GM23338 (cell line): ENCODE data around the gene CCNI2. TPM values are rescaled to one million over a fixed set of nuclear protein-coding genes. Genes with fewer than 3 reads are reported as not detected.

ENCODE experiments used
- ATAC-seq: fragments of 200-7000 bp; cut with Tn5 transposase; 3 replicates; pipeline ENCODE4 v1.9.1; 2020
- DNase-seq: peaks from one replicate; pipeline ENCODE4 v3.0.0-alpha.2; 2015; ENCODE audit warnings: low spot score
- H2AFZ ChIP-seq: fragments of 200-600 bp; sonication (generic); 2 replicates; pipeline ENCODE4 v1.8.0; 2016; ENCODE audit warnings: antibody characterized with exemption, mild to moderate bottlenecking, moderate library complexity
- H3F3A ChIP-seq: fragments of 200-600 bp; sonication (generic); replicated peaks from 2 replicates; pipeline ENCODE4 v1.8.0; 2017; ENCODE audit warnings: antibody characterized with exemption, mixed run types, low read depth
- H3K27ac ChIP-seq: fragments of 200-600 bp; sonication (generic); 2 replicates; pipeline ENCODE4 v1.6.1; 2016; ENCODE audit warnings: low read depth
- H3K27me3 ChIP-seq: fragments of 200-600 bp; sonication (generic); 2 replicates; pipeline ENCODE4 v1.8.0; 2016; ENCODE audit warnings: mild to moderate bottlenecking, mixed run types, moderate library complexity; ENCODE audit not compliant: insufficient read depth
- H3K36me3 ChIP-seq: fragments of 200-600 bp; sonication (generic); 2 replicates; pipeline ENCODE4 v1.8.0; 2016; ENCODE audit warnings: mild to moderate bottlenecking; ENCODE audit not compliant: insufficient read depth
- H3K4me1 ChIP-seq: fragments of 200-600 bp; sonication (generic); 2 replicates; pipeline ENCODE4 v1.8.0; 2016; ENCODE audit warnings: mild to moderate bottlenecking, moderate library complexity; ENCODE audit not compliant: insufficient read depth
- H3K4me2 ChIP-seq: fragments of 200-600 bp; sonication (generic); 2 replicates; pipeline ENCODE4 v1.7.1; 2017; ENCODE audit warnings: mixed run types
- H3K4me3 ChIP-seq: fragments of 200-600 bp; sonication (generic); 2 replicates; pipeline ENCODE4 v1.6.1; 2016; ENCODE audit warnings: mixed run types
- H3K79me2 ChIP-seq: fragments of 200-600 bp; sonication (generic); replicated peaks from 2 replicates; pipeline ENCODE4 v1.8.0; 2017; ENCODE audit warnings: mild to moderate bottlenecking; ENCODE audit not compliant: insufficient read depth
- H3K9me2 ChIP-seq: fragments of 200-600 bp; sonication (generic); 2 replicates; pipeline ENCODE4 v1.8.0; 2017; ENCODE audit not compliant: insufficient read depth
- H4K20me1 ChIP-seq: fragments of 200-600 bp; sonication (generic); replicated peaks from 2 replicates; pipeline ENCODE4 v1.8.0; 2017; ENCODE audit warnings: mild to moderate bottlenecking; ENCODE audit not compliant: insufficient read depth
- H3K27ac Mint-ChIP-seq: 2 replicates; pipeline ENCODE4 v1.8.0; 2020; ENCODE audit warnings: inconsistent platforms, mild to moderate bottlenecking, moderate library complexity, mixed read lengths
- H3K27me3 Mint-ChIP-seq: 3 replicates; pipeline ENCODE4 v1.8.0; 2022; ENCODE audit warnings: low read depth, mild to moderate bottlenecking, moderate library complexity, mixed read lengths, inconsistent platforms; ENCODE audit not compliant: insufficient read depth, poor library complexity
- H3K36me3 Mint-ChIP-seq: 3 replicates; pipeline ENCODE4 v1.8.0; 2021; ENCODE audit warnings: low read depth, mild to moderate bottlenecking, inconsistent platforms, moderate library complexity, mixed read lengths
- H3K4me1 Mint-ChIP-seq: 3 replicates; pipeline ENCODE4 v1.8.0; 2020; ENCODE audit warnings: mild to moderate bottlenecking, inconsistent platforms, mixed read lengths
- H3K4me3 Mint-ChIP-seq: 3 replicates; pipeline ENCODE4 v1.8.0; 2021; ENCODE audit warnings: moderate library complexity, mild to moderate bottlenecking, inconsistent platforms, mixed read lengths
- H3K9me3 Mint-ChIP-seq: 3 replicates; pipeline ENCODE4 v1.8.0; 2020; ENCODE audit warnings: moderate library complexity, mild to moderate bottlenecking, inconsistent platforms, mixed read lengths
- EZH2 ChIP-seq: fragments of 200-600 bp; sonication (generic); IDR thresholded peaks from one replicate; pipeline ENCODE4 v1.8.0; 2017; ENCODE audit warnings: antibody characterized with exemption, mild to moderate bottlenecking, low read depth; ENCODE audit not compliant: unreplicated experiment
- JUNB ChIP-seq: IDR thresholded peaks from one replicate; pipeline ENCODE4 v1.6.1; 2016; ENCODE audit warnings: antibody characterized with exemption; ENCODE audit not compliant: unreplicated experiment
- POLR2AphosphoS5 ChIP-seq: IDR thresholded peaks from 2 replicates; pipeline ENCODE4 v1.6.1; 2016; ENCODE audit warnings: antibody characterized with exemption, low read depth
- STAT1 ChIP-seq: IDR thresholded peaks from one replicate; pipeline ENCODE4 v1.6.1; 2016; ENCODE audit warnings: antibody characterized with exemption; ENCODE audit not compliant: unreplicated experiment
- ZNF114 ChIP-seq: fragments of 250-450 bp; sonication (Bioruptor Pico); IDR thresholded peaks from 2 replicates; pipeline ENCODE4 v1.5.0; 2020; ENCODE audit warnings: mild to moderate bottlenecking, moderate library complexity
- polyA plus RNA-seq: library from polyadenylated mRNA; unstranded; fragments of >200 nt; fragmentation: Nextera tagmentation; extraction: Ambion mirVana; gene quantifications from 2 replicates; pipeline ENCODE4 v1.2.1, GENCODE V29; 2016
- total RNA-seq: library from RNA; depleted of rRNA; stranded (reverse); fragments of >200 nt; shearing (Covaris generic); gene quantifications from 2 replicates; pipeline ENCODE4 v1.2.3, GENCODE V29; 2014
- TF ChIP-seq, protein P1 (sequence below): IDR thresholded peaks from 2 replicates; pipeline ENCODE4 v1.6.1; 2016; ENCODE audit warnings: antibody characterized with exemption
- TF ChIP-seq, protein P2 (sequence below), 2 experiments: fragments of 200-600 bp in 1 of 2; sonication (generic) in 1 of 2; conservative IDR thresholded peaks; 2 replicates each; pipeline versions ENCODE4 v1.5.1 to v1.6.1; 2016 to 2017; ENCODE audit warnings: antibody characterized with exemption in 2 of 2, low read depth in 2 of 2, mild to moderate bottlenecking in 2 of 2, moderate library complexity in 1 of 2
- TF ChIP-seq, protein P3 (sequence below): IDR thresholded peaks from one replicate; pipeline ENCODE4 v1.6.1; 2018; ENCODE audit warnings: antibody characterized with exemption; ENCODE audit not compliant: unreplicated experiment

CCNI2 gene
- total and polyA plus RNA-seq, 2 experiments from 2014 or later: 0.55 to 2.5 TPM

DNA sequence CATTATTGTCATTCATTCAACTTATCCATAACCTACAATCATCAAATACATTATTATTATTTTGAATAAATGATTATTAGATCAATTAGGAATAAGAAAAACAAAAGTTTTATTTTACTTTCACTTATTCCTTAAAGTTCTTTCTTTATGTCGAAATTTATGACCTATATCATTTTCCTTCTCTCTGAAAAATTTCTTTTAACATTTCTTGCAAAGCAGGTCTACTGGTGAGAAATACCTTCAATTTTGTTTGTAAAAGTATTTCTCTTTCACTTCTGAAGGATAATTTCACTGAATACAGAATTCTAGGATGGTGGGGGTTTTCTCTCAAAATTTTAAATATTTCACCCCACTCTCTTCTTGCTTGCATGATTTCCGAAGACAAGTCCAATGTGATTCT is 2.6 kb upstream of the CCNI2 start (continued):
- TF ChIP-seq JUNB (no peak), EZH2 (no peak), POLR2AphosphoS5 (no peak), ZNF114 (CRISPR knock-in tag) (no peak)
- TF ChIP-seq, protein P1, sequence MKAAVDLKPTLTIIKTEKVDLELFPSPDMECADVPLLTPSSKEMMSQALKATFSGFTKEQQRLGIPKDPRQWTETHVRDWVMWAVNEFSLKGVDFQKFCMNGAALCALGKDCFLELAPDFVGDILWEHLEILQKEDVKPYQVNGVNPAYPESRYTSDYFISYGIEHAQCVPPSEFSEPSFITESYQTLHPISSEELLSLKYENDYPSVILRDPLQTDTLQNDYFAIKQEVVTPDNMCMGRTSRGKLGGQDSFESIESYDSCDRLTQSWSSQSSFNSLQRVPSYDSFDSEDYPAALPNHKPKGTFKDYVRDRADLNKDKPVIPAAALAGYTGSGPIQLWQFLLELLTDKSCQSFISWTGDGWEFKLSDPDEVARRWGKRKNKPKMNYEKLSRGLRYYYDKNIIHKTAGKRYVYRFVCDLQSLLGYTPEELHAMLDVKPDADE: no peak
- TF ChIP-seq, protein P2, sequence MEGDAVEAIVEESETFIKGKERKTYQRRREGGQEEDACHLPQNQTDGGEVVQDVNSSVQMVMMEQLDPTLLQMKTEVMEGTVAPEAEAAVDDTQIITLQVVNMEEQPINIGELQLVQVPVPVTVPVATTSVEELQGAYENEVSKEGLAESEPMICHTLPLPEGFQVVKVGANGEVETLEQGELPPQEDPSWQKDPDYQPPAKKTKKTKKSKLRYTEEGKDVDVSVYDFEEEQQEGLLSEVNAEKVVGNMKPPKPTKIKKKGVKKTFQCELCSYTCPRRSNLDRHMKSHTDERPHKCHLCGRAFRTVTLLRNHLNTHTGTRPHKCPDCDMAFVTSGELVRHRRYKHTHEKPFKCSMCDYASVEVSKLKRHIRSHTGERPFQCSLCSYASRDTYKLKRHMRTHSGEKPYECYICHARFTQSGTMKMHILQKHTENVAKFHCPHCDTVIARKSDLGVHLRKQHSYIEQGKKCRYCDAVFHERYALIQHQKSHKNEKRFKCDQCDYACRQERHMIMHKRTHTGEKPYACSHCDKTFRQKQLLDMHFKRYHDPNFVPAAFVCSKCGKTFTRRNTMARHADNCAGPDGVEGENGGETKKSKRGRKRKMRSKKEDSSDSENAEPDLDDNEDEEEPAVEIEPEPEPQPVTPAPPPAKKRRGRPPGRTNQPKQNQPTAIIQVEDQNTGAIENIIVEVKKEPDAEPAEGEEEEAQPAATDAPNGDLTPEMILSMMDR (conservative IDR thresholded peaks at IDR 0.05; ENCODE audit: low read depth in 2 of 2): no peak
- TF ChIP-seq, protein P3, sequence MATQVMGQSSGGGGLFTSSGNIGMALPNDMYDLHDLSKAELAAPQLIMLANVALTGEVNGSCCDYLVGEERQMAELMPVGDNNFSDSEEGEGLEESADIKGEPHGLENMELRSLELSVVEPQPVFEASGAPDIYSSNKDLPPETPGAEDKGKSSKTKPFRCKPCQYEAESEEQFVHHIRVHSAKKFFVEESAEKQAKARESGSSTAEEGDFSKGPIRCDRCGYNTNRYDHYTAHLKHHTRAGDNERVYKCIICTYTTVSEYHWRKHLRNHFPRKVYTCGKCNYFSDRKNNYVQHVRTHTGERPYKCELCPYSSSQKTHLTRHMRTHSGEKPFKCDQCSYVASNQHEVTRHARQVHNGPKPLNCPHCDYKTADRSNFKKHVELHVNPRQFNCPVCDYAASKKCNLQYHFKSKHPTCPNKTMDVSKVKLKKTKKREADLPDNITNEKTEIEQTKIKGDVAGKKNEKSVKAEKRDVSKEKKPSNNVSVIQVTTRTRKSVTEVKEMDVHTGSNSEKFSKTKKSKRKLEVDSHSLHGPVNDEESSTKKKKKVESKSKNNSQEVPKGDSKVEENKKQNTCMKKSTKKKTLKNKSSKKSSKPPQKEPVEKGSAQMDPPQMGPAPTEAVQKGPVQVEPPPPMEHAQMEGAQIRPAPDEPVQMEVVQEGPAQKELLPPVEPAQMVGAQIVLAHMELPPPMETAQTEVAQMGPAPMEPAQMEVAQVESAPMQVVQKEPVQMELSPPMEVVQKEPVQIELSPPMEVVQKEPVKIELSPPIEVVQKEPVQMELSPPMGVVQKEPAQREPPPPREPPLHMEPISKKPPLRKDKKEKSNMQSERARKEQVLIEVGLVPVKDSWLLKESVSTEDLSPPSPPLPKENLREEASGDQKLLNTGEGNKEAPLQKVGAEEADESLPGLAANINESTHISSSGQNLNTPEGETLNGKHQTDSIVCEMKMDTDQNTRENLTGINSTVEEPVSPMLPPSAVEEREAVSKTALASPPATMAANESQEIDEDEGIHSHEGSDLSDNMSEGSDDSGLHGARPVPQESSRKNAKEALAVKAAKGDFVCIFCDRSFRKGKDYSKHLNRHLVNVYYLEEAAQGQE: no peak

DNA sequence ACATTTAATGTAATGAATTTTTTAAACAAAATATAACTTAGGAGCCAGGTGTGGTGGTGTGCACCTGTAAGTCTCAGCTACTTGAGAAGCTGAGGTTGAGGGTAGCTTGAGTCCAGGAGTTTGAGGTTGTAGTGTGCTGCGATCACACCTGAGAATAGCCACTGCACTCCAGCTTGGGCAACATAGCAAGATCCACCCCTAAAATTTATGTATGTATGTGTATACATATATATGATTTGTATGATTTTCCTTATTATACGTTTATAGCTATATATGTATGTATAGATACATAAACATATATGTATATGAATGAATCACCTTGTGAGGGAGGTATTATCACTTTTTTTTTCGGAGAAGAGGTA is 653 bp upstream of the CCNI2 start:
- no peak for ATAC-seq
- H3K4me3 Mint-ChIP-seq: peak overlapping the region; percentile 66
- H3K27ac Mint-ChIP-seq: no peak overlapping the region
- peak overlapping the region; percentile 69 for H3K4me3 ChIP-seq
- H4K20me1 ChIP-seq: no peaks in the 10 kb centered on the region
- no peaks in the 10 kb centered on the region for H3K79me2 ChIP-seq
- no peaks in the 10 kb centered on the region for H3K36me3 Mint-ChIP-seq
- no peaks in the 10 kb centered on the region for H3K4me1 Mint-ChIP-seq
- no peaks in the 10 kb centered on the region for H3K36me3 ChIP-seq
- peak overlapping the region; percentile 77; the same call in 1 of the 2 replicates for H3K4me2 ChIP-seq
- no peak for DNase-seq
- no peak overlapping the region for H3K27ac ChIP-seq
- peaks cover 33% of the 10 kb centered on the region for H3K27me3 Mint-ChIP-seq
- peaks cover 64% of the 10 kb centered on the region for H3K27me3 ChIP-seq
- H3K9me2 ChIP-seq: no peaks in the 10 kb centered on the region
- TF ChIP-seq, protein P1: no peak
- no peak for TF ChIP-seq STAT1
- TF ChIP-seq, protein P3: no peak
- TF ChIP-seq ZNF114 (CRISPR knock-in tag): no peak
- no peak for TF ChIP-seq JUNB
- no peaks in the 10 kb centered on the region for H3F3A ChIP-seq
- no peaks in the 10 kb centered on the region for H3K9me3 Mint-ChIP-seq
- no peak overlapping the region for H2AFZ ChIP-seq
- no peaks in the 10 kb centered on the region; the same call in 1 of the 2 replicates for H3K4me1 ChIP-seq
